Right renal pelvis (tissue), 4 donors: ENCODE results near the gene NOMO2. TPM values are rescaled to one million over a fixed set of nuclear protein-coding genes. Genes with fewer than 3 reads are reported as not detected.
"Not testable (repeated sequence)": the region's sequence is repeated elsewhere in the genome, so short reads cannot be mapped to it uniquely, and the experiment has no call there.

Experiments
- DNase-seq, 4 donors: peaks; one replicate each; pipeline ENCODE4 v3.0.0-alpha.2; 2013; ENCODE audit warnings: low read depth in 4 of 4, low spot score in 3 of 4, missing footprints in 1 of 4
- polyA plus RNA-seq, 4 donors: library from polyadenylated mRNA; unstranded; fragments of 120-200 nt; gene quantifications; one replicate each; pipeline ENCODE4 v1.2.1, GENCODE V29; 2013; ENCODE audit not compliant: insufficient read length in 4 of 4

Gene NOMO2
- polyA plus RNA-seq, 4 donors = 87.9 to 109 (median 98.7) TPM

DNA sequence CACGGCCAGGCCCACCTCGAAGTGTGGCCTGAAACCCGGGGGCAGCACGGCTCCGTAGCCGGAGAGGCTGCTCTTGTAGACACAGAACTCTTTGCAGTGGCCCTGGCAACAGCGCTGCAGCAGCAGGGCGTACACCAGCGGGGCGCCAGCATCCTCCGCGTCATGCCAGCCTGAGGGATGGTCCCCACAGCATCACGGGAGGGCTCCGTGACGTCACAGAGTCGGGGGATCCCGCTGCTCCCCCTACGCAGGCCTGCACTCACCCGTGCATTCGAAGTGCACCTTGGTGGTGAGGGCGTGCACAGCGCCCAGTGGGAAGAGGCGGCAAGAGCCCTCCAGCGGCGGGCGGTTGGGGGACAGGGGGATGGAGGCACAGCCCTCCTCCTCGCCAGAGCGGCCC, 179.2 kb downstream of the NOMO2 start:
- DNase-seq = not testable (repeated sequence)

Other genes starting within 250 kb of the NOMO2 start
- 10 to 100 TPM in 3 of 4 donors, under 1 TPM in 1; 0.69 to 81.6 (median 53.9) TPM for gene NPIPA8, start 225.4 kb downstream of the NOMO2 start, polyA plus RNA-seq
- 1,000 to 10,000 TPM; 1,992 to 2,216 (median 2,073) TPM for gene RPS15A, start 228.2 kb upstream of the NOMO2 start, polyA plus RNA-seq
- 100 to 1,000 TPM; 283 to 315 (median 307) TPM for gene ARL6IP1, start 239.5 kb upstream of the NOMO2 start, polyA plus RNA-seq